H1 (cell line): ENCODE data around the gene TRIM4. TPM values are rescaled to one million over a fixed set of nuclear protein-coding genes. Genes with fewer than 3 reads are reported as not detected.

Source experiments
- CTCF ChIA-PET: fragments of 300-600 bp; sonication (Branson Sonifier 250); formaldehyde crosslinking; loops from one replicate; lab custom pipeline; 2021; ENCODE audit not compliant: partially characterized antibody; lab: Charles Lee
- POLR2A ChIA-PET: fragments of 300-600 bp; sonication (Branson Sonifier 250); formaldehyde crosslinking; loops from one replicate; lab custom pipeline; 2021; ENCODE audit warnings: inconsistent platforms; ENCODE audit not compliant: partially characterized antibody; lab: Charles Lee
- DNase-seq, 2 experiments: peaks; one replicate each; pipeline versions ENCODE4 v3.0.0 to v3.0.0-alpha.2; 2010 to 2022; ENCODE audit warnings: low spot score in 2 of 2, low read depth in 1 of 2, mixed read lengths in 1 of 2
- FAIRE-seq: peaks from 2 replicates; lab custom pipeline; 2011; peaks lifted over from hg19 to GRCh38; lab: Jason Lieb, UNC
- H2AFZ ChIP-seq: 2 replicates; pipeline ENCODE4 v1.8.1; 2012; ENCODE audit warnings: low read length, inconsistent platforms
- H2AK5ac ChIP-seq: 2 replicates; pipeline ENCODE4 v1.6.1; 2013; ENCODE audit warnings: low read depth, low read length
- H2BK120ac ChIP-seq: replicated peaks from 2 replicates; pipeline ENCODE3; 2013; ENCODE audit warnings: low read depth, low read length, inconsistent platforms
- H2BK12ac ChIP-seq: 2 replicates; pipeline ENCODE4 v1.6.1; 2013; ENCODE audit warnings: low read depth, low read length
- H2BK15ac ChIP-seq: 2 replicates; pipeline ENCODE4 v1.6.1; 2013; ENCODE audit warnings: low read length
- H2BK20ac ChIP-seq: 2 replicates; pipeline ENCODE4 v1.6.1; 2013; ENCODE audit warnings: low read length
- H2BK5ac ChIP-seq: 2 replicates; pipeline ENCODE4 v1.6.1; 2013; ENCODE audit warnings: low read depth, low read length
- H3K14ac ChIP-seq: 2 replicates; pipeline ENCODE4 v1.6.1; 2013; ENCODE audit warnings: inconsistent platforms; ENCODE audit not compliant: insufficient read length
- H3K18ac ChIP-seq: 2 replicates; pipeline ENCODE4 v1.6.1; 2013; ENCODE audit warnings: low read length; ENCODE audit errors: extremely low read depth
- H3K23ac ChIP-seq: 2 replicates; pipeline ENCODE4 v1.6.1; 2013; ENCODE audit warnings: inconsistent platforms; ENCODE audit not compliant: insufficient read length
- H3K23me2 ChIP-seq: 2 replicates; pipeline ENCODE4 v1.6.1; 2013; ENCODE audit warnings: low read depth, low read length
- H3K27ac ChIP-seq: 2 replicates; pipeline ENCODE4 v1.6.1; 2011; ENCODE audit warnings: low read depth, low read length, inconsistent platforms
- H3K27me3 ChIP-seq, 4 experiments: replicated peaks in 1 of 4; 1 replicate in 1 of 4; 2 replicates in 3 of 4; pipeline versions ENCODE4 v1.6.1 to v1.8.1; 2011 to 2013; ENCODE audit warnings: low read length in 3 of 4, mild to moderate bottlenecking in 3 of 4, inconsistent platforms in 2 of 4, mixed read lengths in 2 of 4, moderate library complexity in 1 of 4; ENCODE audit not compliant: control insufficient read depth in 3 of 4, insufficient read depth in 3 of 4; ENCODE audit errors: extremely low read depth in 1 of 4
- H3K36me3 ChIP-seq, 4 experiments: 2 replicates each; pipeline versions ENCODE4 v1.6.1 to v1.8.1; 2011 to 2013; ENCODE audit warnings: mild to moderate bottlenecking in 4 of 4, low read length in 3 of 4, moderate library complexity in 2 of 4, control low read depth in 1 of 4, inconsistent platforms in 1 of 4; ENCODE audit not compliant: insufficient read depth in 4 of 4, control insufficient read depth in 2 of 4
- H3K4ac ChIP-seq: replicated peaks from 2 replicates; pipeline ENCODE3; 2013; ENCODE audit warnings: low read length, low read depth, mixed read lengths, inconsistent platforms; ENCODE audit not compliant: insufficient read length
- H3K4me1 ChIP-seq, 4 experiments: replicated peaks in 1 of 4; 1 replicate in 1 of 4; 2 replicates in 3 of 4; pipeline versions ENCODE4 v1.6.1 to v1.8.1; 2011 to 2013; ENCODE audit warnings: low read length in 3 of 4, inconsistent platforms in 2 of 4, mixed read lengths in 1 of 4; ENCODE audit not compliant: insufficient read depth in 4 of 4, control insufficient read depth in 3 of 4
- H3K4me2 ChIP-seq, 2 experiments: 2 replicates each; pipeline versions ENCODE4 v1.6.1 to v1.8.1; 2011 to 2013; ENCODE audit warnings: low read depth in 2 of 2, low read length in 2 of 2, control low read depth in 1 of 2, inconsistent platforms in 1 of 2, mild to moderate bottlenecking in 1 of 2; ENCODE audit not compliant: insufficient read depth in 1 of 2
- H3K4me3 ChIP-seq, 4 experiments: fragments of 200-600, 300-600 bp in 1 of 4; sonication (generic), shearing (Covaris generic), sonication (Bioruptor Twin) in 1 of 4; 2 replicates each; pipeline versions ENCODE4 v1.5.1 to v1.8.1; 2011 to 2016; ENCODE audit warnings: low read length in 4 of 4, low read depth in 3 of 4, control low read depth in 2 of 4, inconsistent platforms in 2 of 4, mild to moderate bottlenecking in 2 of 4, mixed read lengths in 1 of 4, moderate library complexity in 1 of 4; ENCODE audit not compliant: insufficient read depth in 2 of 4; ENCODE audit errors: extremely low read depth in 1 of 4
- H3K56ac ChIP-seq: replicated peaks from 2 replicates; pipeline ENCODE3; 2013; ENCODE audit warnings: low read depth, mild to moderate bottlenecking, mixed read lengths, low read length, inconsistent platforms; ENCODE audit not compliant: insufficient read length
- H3K79me1 ChIP-seq: 2 replicates; pipeline ENCODE4 v1.6.1; 2013; ENCODE audit warnings: low read depth, low read length, control low read depth
- H3K79me2 ChIP-seq, 2 experiments: 2 replicates each; pipeline versions ENCODE4 v1.6.1 to v1.8.1; 2012 to 2013; ENCODE audit warnings: low read length in 2 of 2, mild to moderate bottlenecking in 2 of 2, inconsistent platforms in 1 of 2; ENCODE audit not compliant: insufficient read depth in 2 of 2, control insufficient read depth in 1 of 2
- H3K9ac ChIP-seq, 4 experiments: replicated peaks in 1 of 4; 1 replicate in 1 of 4; 2 replicates in 3 of 4; pipeline versions ENCODE4 v1.6.1 to v1.8.1; 2011 to 2013; ENCODE audit warnings: low read depth in 3 of 4, low read length in 3 of 4, control low read depth in 2 of 4, mild to moderate bottlenecking in 2 of 4, moderate library complexity in 2 of 4, inconsistent platforms in 1 of 4; ENCODE audit errors: extremely low read depth in 1 of 4
- H3K9me3 ChIP-seq, 2 experiments: 2 replicates each; pipeline versions ENCODE4 v1.6.1 to v1.8.1; 2012 to 2013; ENCODE audit warnings: mild to moderate bottlenecking in 2 of 2, moderate library complexity in 2 of 2, control low read depth in 1 of 2, inconsistent platforms in 1 of 2, low read depth in 1 of 2, low read length in 1 of 2, mixed read lengths in 1 of 2; ENCODE audit not compliant: insufficient read depth in 2 of 2
- H4K20me1 ChIP-seq, 2 experiments: replicated peaks in 1 of 2; 2 replicates each; pipeline versions ENCODE3 to v1.8.1; 2011 to 2013; ENCODE audit warnings: inconsistent platforms in 2 of 2, low read length in 2 of 2, mild to moderate bottlenecking in 1 of 2; ENCODE audit not compliant: insufficient read depth in 2 of 2, control insufficient read depth in 1 of 2
- H4K5ac ChIP-seq: 2 replicates; pipeline ENCODE4 v1.6.1; 2013; ENCODE audit warnings: low read length, low read depth, mixed read lengths, inconsistent platforms; ENCODE audit not compliant: insufficient read length
- H4K8ac ChIP-seq: 2 replicates; pipeline ENCODE4 v1.8.0; 2013; ENCODE audit warnings: mild to moderate bottlenecking, moderate library complexity, low read length, inconsistent platforms; ENCODE audit not compliant: insufficient read depth; ENCODE audit errors: extremely low read depth
- H4K91ac ChIP-seq: replicated peaks from 2 replicates; pipeline ENCODE3; 2013; ENCODE audit warnings: low read length, mixed read lengths, inconsistent platforms; ENCODE audit not compliant: insufficient read length
- CHD2 ChIP-seq: IDR thresholded peaks from 2 replicates; pipeline ENCODE4 v1.6.1; 2012; ENCODE audit warnings: low read length, improper control_type of control experiment
- WGBS, 2 experiments: shearing (Covaris generic) in 1 of 2; methylation state at CpG; one replicate each; pipeline versions ENCODE4 v1.1.6 to v1.1.7; 2013 to 2015; ENCODE audit warnings: low lambda C conversion rate in 2 of 2, mixed read lengths in 2 of 2, inconsistent platforms in 1 of 2, low coverage in 1 of 2, missing lambda C conversion rate in 1 of 2; ENCODE audit not compliant: insufficient replicate concordance in 2 of 2, insufficient coverage in 1 of 2, insufficient read length in 1 of 2; ENCODE audit errors: extremely low coverage in 1 of 2, missing lambda C conversion rate in 1 of 2; 5-methylcytosine and 5-hydroxymethylcytosine counted together
- polyA plus RNA-seq, 7 experiments: library from polyadenylated mRNA; depleted of rRNA in 3 of 7; stranded (reverse) in 5 of 7; unstranded in 2 of 7; fragments of >200 nt in 5 of 7; fragments of 200-250 nt in 2 of 7; gene quantifications; 1 replicate in 5 of 7; 2 replicates in 1 of 7; 4 replicates in 1 of 7; pipeline versions ENCODE4 v1.2.1 to v1.2.3, GENCODE V29; 2011 to 2013; ENCODE audit warnings: missing spikeins in 2 of 7, mixed read lengths in 2 of 7
- total RNA-seq: library from RNA; stranded (reverse); fragmentation: NEBNext Ultra II Directional; extraction: Animal tissue kit (Norgen Biotek cat#: 25700); gene quantifications from 2 replicates; pipeline ENCODE4 v1.2.1, GENCODE V29; 2021

The TRIM4 gene
- total and polyA plus RNA-seq, 2 of the 8 experiments (the other 6 are each of a cell fraction or from before 2014, with no cell fraction given) = 0.03 to 7.3 TPM

GRCh38 chr7:99843808-99844207 is 75.5 kb downstream of the TRIM4 start:
- POLR2A ChIA-PET = interaction anchor here (1.0 kb wide), 2 partner anchors 10 to 101 kb away, joined by 3 read pairs; no protein-coding TSS in a partner anchor
- no peak overlapping the region for H3K4me2 ChIP-seq
- H3K79me2 ChIP-seq = no peaks in the 10 kb centered on the region
- H3K9ac ChIP-seq = no peak overlapping the region
- H3K4me1 ChIP-seq = peaks cover 4 to 17% (median 16%) of the 10 kb centered on the region in 4 experiments; a peak in 6 of 7 replicates
- H4K20me1 ChIP-seq = no peaks in the 10 kb centered on the region
- TF ChIP-seq CHD2 = no peak
- 87% methylated on average over 4 of the region's 4 CpGs; no CpG with 5 or more reads in 1 of the 2 experiments for WGBS, 2 experiments
- H3K9me3 ChIP-seq = no peaks in the 10 kb centered on the region
- peak overlapping the region; percentile 42 for H4K91ac ChIP-seq
- H4K8ac ChIP-seq = no peak overlapping the region
- H3K23me2 ChIP-seq = no peaks in the 10 kb centered on the region
- H3K27ac ChIP-seq = no peak overlapping the region
- no peak overlapping the region for H2AK5ac ChIP-seq
- H2BK5ac ChIP-seq = no peak overlapping the region; the same call in 1 of the 2 replicates
- H2BK120ac ChIP-seq = peak overlapping the region; percentile 92
- peak overlapping the region; percentile 55 for H2BK15ac ChIP-seq
- no peaks in the 10 kb centered on the region for H3K27me3 ChIP-seq
- peak overlapping the region; percentile 13; the same call in 1 of the 2 replicates for H2BK12ac ChIP-seq
- no peak overlapping the region for H4K5ac ChIP-seq
- no peak overlapping the region for H3K23ac ChIP-seq
- H3K79me1 ChIP-seq = no peaks in the 10 kb centered on the region
- DNase-seq = no peak
- H3K4me3 ChIP-seq = no peak overlapping the region
- H2BK20ac ChIP-seq = peak overlapping the region; percentile 51; the same call in 1 of the 2 replicates
- no peaks in the 10 kb centered on the region for H3K36me3 ChIP-seq
- H2AFZ ChIP-seq = peak overlapping the region; percentile 57; the same call in 1 of the 2 replicates
- H3K4ac ChIP-seq = peak overlapping the region; percentile 95
- no peak overlapping the region for H3K14ac ChIP-seq
- no peak overlapping the region for H3K18ac ChIP-seq
- no peak overlapping the region for H3K56ac ChIP-seq
- no peak for FAIRE-seq
- CTCF ChIA-PET = no interaction called here
